ENCODE data around the gene CUL3. TPM values are rescaled to one million over a fixed set of nuclear protein-coding genes. Genes with fewer than 3 reads are reported as not detected.

CUL3 gene
- polyA plus RNA-seq, 3 donors: 12.3 to 28.7 (median 12.9) TPM

- Histone ChIP-seq H4K20me1 (ENCODE audit: insufficient read depth, low read length) (peaks cover 97% of the 10 kb centered on the region), H3K9ac (ENCODE audit: insufficient read depth, low read length, poor library complexity, severe bottlenecking) (no peak overlapping the region), H3K4me3 (replicated peaks in 1 of 3; ENCODE audit: low read depth in 2 of 3, low read length in 3 of 3) (no peak overlapping the region), H3K36me3 (replicated peaks in 1 of 2; ENCODE audit: control insufficient read depth in 1 of 2, insufficient read depth in 2 of 2, low read length in 2 of 2) (peaks cover 35 to 69% of the 10 kb centered on the region in 2 donors), H3K4me2 (replicated peaks; ENCODE audit: extremely low read depth, low read length, poor library complexity, severe bottlenecking) (no peak overlapping the region), H2AFZ (ENCODE audit: insufficient read depth, low read depth, low read length, poor library complexity, severe bottlenecking) (no peak overlapping the region), H3K27ac (ENCODE audit: low read depth in 1 of 2, low read length in 2 of 2) (peak overlapping the region in 1 of 2 donors; percentile 29), H3K4me1 (ENCODE audit: control insufficient read depth in 1 of 2, insufficient read depth in 2 of 2, low read length in 2 of 2) (no peaks in the 10 kb centered on the region), H3K9me3 (replicated peaks in 1 of 2; ENCODE audit: control insufficient read depth in 1 of 2, insufficient read depth in 1 of 2, low read length in 2 of 2) (no peaks in the 10 kb centered on the region), H3K79me2 (ENCODE audit: insufficient read depth, low read length) (peaks cover 93% of the 10 kb centered on the region), H3K27me3 (ENCODE audit: control insufficient read depth in 2 of 2, insufficient read depth in 2 of 2, low read length in 2 of 2) (no peaks in the 10 kb centered on the region)
- H3K36me3 Mint-ChIP-seq: peaks cover 37 to 57% of the 10 kb centered on the region in 2 donors
- TF ChIP-seq CTCF (IDR thresholded peaks at IDR 0.05): no peak
- intact Hi-C loops (cut with micrococcal nuclease): no loop called here
- no peak overlapping the region for H3K4me3 Mint-ChIP-seq
- 100% methylated on average over 1 of the region's 4 CpGs for whole genome bisulfite sequencing (ENCODE audit: insufficient coverage)
- H3K27ac Mint-ChIP-seq: peak overlapping the region in 2 of 7 donors; percentile 1 to 64
- H3K4me1 Mint-ChIP-seq: peaks cover 6% of the 10 kb centered on the region
- peaks cover 0 to 2% (median 0%) of the 10 kb centered on the region in 3 donors for H3K27me3 Mint-ChIP-seq (ENCODE audit: low read depth in 3 of 3)
- no peak for DNase-seq
- no peaks in the 10 kb centered on the region for H3K9me3 Mint-ChIP-seq
Observed at GRCh38 chr2:224538561-224539138, 46.5 kb downstream of the CUL3 start.

- Mint-ChIP-seq H3K4me3 (no peak overlapping the region), H3K4me1 (peaks cover 2% of the 10 kb centered on the region)
- H3K79me2 ChIP-seq (ENCODE audit: insufficient read depth, low read length): peaks cover 93% of the 10 kb centered on the region
Observed at GRCh38 chr2:224532931-224533330, 52.2 kb downstream of the CUL3 start.

More at GRCh38 chr2:224532931-224533330, 52.2 kb downstream of the CUL3 start:
- peaks cover 97% of the 10 kb centered on the region for H4K20me1 ChIP-seq (ENCODE audit: insufficient read depth, low read length)
- peak overlapping the region in 1 of 2 donors; percentile 22 for H3K27ac ChIP-seq (ENCODE audit: low read depth in 1 of 2, low read length in 2 of 2)
- Mint-ChIP-seq H3K9me3 (no peaks in the 10 kb centered on the region), H3K36me3 (peaks cover 34 to 61% of the 10 kb centered on the region in 2 donors), H3K27me3 (ENCODE audit: low read depth in 3 of 3) (peaks cover 0 to 2% (median 0%) of the 10 kb centered on the region in 3 donors), H3K27ac (peak overlapping the region in 3 of 7 donors; percentile 23 to 49 (median 26))
- intact Hi-C loops (cut with micrococcal nuclease): no loop called here
- H3K4me3 ChIP-seq (replicated peaks in 1 of 3; ENCODE audit: low read depth in 2 of 3, low read length in 3 of 3): no peak overlapping the region
- no peaks in the 10 kb centered on the region for H3K4me1 ChIP-seq (ENCODE audit: control insufficient read depth in 1 of 2, insufficient read depth in 2 of 2, low read length in 2 of 2)
- no peak for TF ChIP-seq CTCF (IDR thresholded peaks at IDR 0.05)
- no peak overlapping the region for H3K9ac ChIP-seq (ENCODE audit: insufficient read depth, low read length, poor library complexity, severe bottlenecking)
- 100% methylated on average over 1 of the region's 3 CpGs for WGBS (ENCODE audit: insufficient coverage)
- peaks cover 14 to 77% of the 10 kb centered on the region in 2 donors for H3K36me3 ChIP-seq (replicated peaks in 1 of 2; ENCODE audit: control insufficient read depth in 1 of 2, insufficient read depth in 2 of 2, low read length in 2 of 2)
- no peaks in the 10 kb centered on the region for H3K9me3 ChIP-seq (replicated peaks in 1 of 2; ENCODE audit: control insufficient read depth in 1 of 2, insufficient read depth in 1 of 2, low read length in 2 of 2)
- no peak overlapping the region for H3K4me2 ChIP-seq (replicated peaks; ENCODE audit: extremely low read depth, low read length, poor library complexity, severe bottlenecking)
- DNase-seq: no peak
- H2AFZ ChIP-seq (ENCODE audit: insufficient read depth, low read depth, low read length, poor library complexity, severe bottlenecking): no peak overlapping the region
- no peaks in the 10 kb centered on the region for H3K27me3 ChIP-seq (ENCODE audit: control insufficient read depth in 2 of 2, insufficient read depth in 2 of 2, low read length in 2 of 2)
